HG02840 (cell line): Measurements from ENCODE around the gene CLOCK.

Source experiments
- ATAC-seq: cut with Tn5 transposase; IDR thresholded peaks from one replicate; pipeline ENCODE4 v1.9.1; 2021; ENCODE audit warnings: mild to moderate bottlenecking, moderate library complexity, moderate number of reproducible peaks; ENCODE audit not compliant: unreplicated experiment, low FRiP score

CLOCK gene

DNA sequence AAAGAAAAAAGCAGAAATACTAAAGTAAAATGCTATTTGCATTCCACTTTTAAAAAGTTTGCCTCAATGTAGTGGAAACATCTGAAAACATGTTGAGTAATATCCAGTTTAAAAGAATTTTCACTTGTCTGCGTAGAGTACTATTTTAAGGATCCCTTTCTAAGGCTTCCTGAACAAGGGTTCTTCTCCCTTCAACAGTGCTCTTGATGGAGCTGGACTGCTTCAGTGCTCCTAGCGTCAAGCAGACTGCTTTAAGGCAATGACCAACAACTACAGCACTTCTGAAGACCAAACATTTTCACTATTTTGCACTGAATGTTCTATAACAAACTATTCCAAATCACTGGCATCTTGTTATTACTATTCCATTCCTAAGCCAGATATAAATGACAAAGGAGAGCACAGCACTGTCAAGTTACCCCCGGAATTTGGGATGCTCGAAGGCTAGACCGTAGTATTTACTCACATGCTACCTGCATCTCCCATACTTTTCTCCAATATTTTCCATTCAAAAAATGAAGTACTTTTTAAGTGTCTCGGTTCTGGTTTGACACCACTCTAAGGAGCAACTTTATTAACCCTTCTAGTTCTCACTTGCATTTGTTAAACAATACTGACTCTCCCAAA is 114.9 kb downstream of the CLOCK start:
- no peak for ATAC-seq

DNA sequence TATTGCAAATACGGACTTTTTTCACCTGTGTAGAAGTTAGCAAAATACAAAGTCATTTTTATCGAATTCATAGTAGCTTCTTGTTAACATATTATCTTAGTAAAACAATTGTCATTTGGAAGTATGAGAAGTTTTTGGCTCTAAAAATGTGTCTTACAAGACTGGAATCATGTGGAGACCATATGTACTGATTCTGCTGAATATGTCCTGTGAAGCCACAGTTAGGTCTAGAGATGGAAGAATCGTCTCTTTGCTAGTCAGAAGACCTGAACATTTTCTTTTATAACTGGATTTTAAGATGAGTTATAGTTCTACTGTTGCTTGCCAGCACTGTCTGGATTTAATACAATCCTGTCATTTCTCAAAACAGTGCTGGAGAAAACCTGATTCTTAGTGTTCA is 121.9 kb downstream of the CLOCK start:
- no peak for ATAC-seq

DNA sequence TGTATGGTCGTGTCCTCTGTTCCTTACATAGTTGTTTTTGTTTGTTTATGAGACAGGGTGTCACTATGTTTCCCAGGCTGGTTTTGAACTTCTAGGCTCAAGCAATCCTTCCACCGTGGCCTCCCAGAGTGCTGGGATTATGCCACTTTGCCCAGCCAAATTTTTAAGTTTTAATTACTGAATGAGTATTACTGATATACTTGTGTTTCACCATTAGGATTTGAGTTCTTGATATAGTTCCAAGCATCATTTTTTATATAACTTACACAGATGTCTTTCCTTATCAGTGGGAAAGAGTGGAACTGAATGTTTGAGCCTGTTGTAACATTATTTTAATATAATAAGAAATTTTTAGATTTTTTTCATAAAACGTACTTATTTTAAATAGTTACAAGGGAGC is 130.5 kb downstream of the CLOCK start:
- no peak for ATAC-seq

DNA sequence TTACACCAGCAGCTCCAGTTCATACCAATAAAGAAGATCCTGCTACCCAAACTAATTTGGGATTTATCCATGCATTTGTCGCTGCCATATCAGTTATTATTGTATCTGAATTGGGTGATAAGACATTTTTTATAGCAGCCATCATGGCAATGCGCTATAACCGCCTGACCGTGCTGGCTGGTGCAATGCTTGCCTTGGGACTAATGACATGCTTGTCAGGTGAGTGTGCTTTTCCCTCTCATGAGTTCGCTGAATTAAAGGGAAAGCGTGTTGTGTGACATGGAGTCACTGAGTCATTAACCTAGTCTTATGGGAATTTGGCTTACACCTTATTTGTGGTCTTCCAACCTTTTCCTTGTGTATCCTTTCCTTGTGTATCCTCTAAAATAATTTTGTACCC is 135.1 kb downstream of the CLOCK start:
- no peak for ATAC-seq

DNA sequence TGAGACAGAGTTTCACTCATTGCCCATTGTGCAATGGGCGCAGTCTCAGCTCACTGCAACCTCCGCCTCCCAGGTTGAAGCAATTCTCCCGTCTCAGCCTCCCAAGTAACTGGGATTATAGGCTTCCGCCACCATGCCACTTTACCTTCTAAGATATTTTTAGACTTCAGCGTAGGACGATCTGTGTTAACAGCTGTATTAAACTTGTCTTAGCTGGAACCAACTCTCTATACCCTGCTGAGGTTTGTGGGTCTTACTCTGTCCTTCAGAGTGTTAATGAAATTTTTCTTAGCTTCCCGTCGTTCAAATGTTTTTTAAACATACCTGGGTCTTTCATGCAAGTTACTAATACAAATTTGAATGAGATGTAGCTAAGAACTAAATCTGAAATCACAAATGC is 136.3 kb downstream of the CLOCK start:
- no peak for ATAC-seq

DNA sequence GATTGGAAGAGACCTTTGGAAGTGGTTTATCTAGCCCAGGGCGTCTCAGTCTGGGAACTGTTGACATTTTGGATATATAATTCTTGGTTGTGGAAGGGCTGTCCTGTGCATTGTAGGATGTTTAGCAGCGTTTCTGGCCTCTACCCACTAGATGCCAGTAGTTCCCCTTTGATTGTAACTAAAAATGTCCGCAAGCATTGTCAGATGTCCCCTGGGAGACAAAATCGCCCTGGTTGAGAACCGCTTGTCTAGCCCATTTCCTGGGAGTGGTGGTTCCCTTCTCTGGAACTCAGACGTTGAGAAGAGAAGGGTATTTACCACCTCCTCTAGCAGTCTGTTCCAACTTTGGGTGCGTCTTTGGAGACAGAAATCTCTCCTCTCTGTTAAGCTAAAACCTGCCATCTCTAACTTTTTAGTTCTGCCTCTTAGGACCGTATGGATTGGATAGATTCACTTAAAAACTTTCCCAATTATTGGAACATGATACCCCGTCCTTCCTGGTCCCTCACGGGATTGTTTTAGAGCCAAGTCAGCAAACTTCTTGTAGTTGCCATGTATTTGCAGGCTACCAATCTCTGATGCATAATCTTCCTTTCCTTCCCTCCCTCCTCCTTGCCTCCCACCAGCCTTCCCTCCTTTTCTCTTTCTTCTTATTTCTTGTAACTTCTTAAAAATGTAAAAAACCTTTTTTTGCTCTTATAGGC is 137.1 kb downstream of the CLOCK start:
- ATAC-seq: peak; percentile 60

DNA sequence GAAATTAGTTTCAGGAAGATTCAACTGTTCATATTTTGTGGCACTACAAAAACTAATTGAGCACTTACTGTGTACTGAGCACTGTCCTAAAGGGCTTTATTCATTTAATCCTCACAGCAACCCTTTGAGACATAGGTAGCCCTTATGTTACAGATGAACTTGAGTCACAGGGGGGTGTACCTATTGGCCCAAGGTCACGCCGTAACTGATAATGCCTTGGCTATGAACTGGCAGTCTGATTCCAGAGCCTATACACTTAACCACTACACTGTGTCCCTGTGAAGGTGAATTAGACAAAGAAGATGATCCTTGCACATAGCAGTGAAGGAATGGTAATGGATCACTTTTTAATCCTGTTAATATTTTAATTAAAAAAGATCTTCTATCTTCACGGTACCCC is 138.9 kb downstream of the CLOCK start:
- ATAC-seq: no peak

DNA sequence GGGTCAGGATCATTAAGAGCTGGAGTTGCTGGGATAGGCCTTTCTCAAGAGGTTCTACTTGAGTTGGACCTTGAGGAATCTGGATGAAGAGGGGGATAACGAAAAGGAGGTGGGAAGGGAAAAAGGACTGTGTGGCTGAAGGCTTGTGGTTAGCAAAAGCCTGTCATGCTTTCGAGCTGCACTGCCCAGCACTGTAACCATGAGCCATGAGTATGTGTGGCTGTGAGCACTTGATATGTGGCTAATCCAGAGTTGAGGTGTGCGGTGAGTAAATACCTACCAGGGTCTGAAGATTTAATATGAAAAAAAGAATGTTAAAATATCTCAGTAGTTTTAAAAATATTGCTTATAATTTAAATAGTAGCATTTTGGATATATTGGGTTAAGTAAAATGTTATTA is 139.6 kb downstream of the CLOCK start:
- ATAC-seq: no peak

DNA sequence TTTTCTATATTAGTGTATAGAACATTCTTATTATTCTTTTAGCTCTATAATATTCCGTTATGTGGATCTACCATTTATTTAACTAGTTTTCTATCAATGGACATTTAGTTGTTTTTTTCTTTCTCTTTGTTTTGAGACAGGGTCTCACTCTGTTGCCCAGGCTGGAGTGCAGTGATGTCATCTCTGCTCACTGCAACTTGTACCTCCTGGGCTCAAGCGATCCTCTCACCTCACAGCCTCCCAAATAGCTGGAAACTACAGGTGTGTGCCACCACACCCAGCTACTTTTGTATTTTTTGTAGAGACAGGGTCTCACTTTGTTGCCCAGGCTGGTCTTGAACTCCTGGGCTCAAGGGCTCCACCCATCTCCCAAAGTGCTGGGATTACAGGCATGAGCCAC is 140.2 kb downstream of the CLOCK start:
- no peak for ATAC-seq

DNA sequence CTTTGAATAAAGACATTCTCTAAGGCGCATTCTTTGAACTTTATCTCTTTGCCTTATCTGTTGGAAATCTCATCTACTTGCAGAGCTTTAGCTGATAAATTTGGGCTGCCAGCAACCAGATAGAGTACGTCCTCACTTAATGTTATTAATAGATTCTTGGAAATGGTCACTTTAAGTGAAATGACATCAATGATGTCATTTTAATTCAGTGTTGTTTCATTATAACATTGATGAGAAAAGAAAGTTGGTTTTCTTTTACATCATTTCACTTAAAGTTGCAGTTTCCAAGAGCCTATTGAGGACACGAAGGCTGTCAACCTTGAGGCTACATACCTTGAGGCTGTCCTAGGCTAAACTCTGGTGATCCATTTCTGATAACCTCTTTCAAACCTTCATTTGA is 141.6 kb downstream of the CLOCK start:
- ATAC-seq: no peak

DNA sequence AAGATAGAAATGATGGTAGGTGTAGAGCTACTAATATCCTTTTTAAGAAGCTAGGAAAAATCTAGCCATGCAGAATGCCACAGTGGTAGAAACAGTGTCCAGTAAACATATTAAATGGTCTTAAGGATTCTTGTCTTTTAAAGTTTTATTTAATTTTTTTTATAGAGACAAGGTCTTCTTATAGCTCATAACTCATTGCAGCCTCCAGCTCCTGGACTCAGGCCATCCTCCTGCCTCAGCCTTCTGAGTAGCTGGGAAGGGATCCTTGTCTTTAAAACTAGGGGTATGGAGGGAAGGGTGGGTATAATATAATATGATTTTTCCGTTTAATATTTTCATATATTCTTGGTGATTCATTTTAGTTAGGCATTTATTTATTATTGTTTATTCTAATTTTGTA is 147.1 kb downstream of the CLOCK start:
- no peak for ATAC-seq

DNA sequence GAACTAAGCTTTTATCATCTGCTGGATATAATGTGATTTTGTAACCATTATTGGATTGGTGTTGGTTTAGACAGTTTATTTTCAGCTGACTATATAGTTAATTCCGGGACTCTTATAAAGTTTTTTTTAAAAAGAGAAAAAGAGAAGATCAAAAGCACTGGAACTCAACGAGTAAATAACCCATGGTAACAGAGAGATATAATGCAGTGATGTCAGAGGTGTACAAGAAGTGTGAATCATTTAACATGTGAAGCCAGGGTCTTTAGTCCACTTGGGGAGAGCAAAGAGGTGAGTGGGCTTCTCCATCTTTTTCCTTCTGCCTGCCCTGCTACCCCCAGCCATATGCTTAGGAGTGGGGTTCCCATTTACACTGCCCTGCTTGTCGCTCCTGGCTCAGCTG is 147.7 kb downstream of the CLOCK start:
- no peak for ATAC-seq

DNA sequence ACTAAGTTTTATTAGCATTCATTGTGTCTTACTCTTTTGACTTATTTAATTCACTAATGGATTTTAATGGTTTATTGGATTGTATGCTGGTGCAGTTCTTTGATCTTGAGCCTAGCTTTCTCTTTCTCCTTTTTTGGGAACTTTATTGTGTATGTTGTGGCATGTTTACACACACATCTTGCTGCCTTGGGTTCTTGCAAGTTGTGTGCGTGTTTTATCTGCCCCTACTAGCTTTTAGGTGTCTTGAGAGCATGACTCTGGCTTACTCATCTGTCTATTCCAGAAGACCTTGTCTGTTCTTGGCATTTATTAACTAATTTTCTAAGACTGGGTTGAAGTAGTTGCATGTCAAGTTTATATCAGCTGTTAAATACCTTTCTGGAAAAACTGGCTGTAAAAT is 148.2 kb downstream of the CLOCK start:
- ATAC-seq: no peak

DNA sequence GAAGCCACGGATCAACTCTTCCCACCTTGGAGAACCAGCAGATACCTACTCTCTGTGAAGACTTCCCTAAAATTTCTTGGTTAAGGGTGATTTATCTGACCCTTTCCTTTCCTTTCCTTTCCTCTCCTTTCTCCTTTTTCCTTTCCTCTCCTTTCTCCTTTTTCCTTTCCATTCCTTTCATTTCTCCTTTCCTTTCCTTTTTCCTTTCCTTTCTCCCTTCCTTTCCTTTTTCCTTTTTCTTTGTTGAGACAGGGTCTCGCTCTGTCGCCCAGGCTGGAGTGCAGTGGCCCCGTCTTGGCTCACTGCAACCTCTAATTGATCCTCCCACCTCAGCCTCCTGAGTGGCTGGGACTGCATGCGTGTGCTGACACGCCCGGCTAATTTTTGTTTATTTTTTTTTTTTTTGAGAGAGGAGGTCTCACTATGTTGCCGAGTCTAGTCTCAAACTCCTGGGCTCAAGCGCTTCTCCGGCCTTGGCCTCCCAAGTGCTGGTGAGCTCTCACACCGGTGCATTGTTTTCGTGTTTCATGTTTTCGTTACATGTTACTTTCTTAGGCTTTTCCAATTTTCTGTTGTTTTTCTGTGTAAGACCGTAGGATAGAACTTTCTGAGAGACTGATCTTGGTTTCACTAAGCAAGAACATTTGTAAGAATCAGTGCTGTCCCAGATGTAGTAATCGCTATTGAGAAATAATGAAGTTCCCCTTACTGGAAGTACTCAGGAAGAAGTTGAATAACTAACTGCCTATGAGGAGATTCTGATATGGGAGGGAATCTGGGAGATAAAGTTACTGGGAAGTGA is 149.0 kb downstream of the CLOCK start:
- ATAC-seq: no peak

DNA sequence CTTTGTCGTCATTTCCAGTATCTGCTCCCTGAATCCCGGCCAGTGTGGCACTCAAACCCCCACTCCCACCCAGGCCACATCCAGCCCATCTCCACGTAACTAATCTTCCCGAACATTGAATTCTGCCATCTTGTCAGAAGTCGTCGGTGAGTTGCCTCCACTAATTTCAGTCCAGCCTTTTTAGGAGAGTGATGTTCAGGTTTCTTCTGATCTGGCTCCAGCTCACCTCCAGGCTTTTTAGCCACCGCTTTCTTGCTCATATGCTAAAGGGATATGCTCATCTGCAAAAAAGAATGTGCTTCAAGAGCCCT is 149.6 kb downstream of the CLOCK start:
- ATAC-seq: no peak

DNA sequence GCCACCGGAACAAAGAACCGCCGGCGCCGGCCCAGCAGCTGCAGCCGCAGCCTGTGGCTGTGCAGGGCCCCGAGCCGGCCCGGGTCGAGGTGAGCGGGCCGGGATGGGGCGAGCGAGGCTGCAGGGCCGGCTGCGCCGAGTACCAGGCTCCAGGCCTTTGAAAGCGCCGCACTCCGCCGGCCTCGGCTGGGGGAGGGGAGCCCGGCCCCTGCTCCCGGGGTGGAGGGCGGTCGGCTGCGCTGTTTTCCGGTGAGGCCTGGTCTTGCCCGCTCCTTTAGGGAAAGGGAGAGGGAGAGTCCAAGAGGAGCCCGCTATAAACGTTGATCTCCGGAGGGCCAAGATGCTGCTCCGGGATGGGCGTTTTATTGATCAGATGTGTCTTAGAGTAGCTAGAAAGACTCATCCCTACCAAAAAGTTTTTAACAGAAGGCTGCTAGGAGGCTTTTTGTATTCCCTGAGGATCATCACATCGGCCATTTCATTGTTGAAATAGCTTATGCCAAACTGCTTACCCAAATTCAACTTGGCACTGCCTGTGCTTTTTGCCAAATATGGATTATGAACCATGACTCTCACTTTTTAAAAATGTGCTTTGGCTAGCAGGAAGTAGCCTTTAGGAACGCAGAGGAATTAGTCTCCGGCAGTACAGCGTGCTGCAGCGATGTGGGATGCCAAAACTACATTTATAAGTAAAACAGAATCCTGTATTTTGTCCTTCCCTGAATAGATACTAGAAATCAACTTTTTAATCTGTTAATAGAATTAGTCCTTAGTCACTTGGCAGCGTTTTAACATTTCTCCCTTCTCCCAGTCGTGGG is 150.2 kb downstream of the CLOCK start:
- ATAC-seq: peak; percentile 39

DNA sequence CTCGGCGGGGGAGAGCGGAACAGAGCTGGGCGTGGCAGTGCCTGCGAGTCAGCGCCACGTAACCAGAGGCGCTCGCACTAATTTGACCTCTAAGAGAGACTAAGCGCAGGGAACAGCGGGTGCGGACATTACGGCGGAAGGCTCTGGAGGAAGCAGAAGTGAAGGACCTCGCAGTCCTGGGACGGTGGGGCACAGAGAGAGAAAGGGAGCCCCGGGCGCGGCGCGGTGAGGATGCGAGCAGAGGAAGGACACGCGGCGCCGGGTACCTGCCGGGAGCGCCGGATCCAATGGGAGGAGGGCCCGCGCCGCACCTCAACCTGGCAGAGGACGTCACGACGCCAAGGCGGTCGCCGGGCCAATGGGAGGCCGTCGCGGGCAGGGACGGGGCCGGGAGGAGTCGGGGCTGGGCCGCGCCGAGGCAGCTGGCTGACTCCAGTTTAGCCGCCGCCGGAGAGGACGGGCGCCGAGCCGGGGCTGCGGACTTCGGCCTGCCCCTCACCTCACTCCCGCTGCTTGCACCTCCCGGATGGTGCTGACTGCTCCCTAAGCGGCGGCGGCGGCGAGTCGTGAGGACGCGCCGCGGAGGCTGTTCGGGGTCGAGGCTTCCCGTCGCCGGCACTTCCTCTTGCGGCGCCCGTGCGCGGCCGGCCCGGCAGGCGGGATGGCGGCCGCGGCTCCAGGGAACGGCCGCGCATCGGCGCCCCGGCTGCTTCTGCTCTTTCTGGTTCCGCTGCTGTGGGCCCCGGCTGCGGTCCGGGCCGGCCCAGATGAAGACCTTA is 151.0 kb downstream of the CLOCK start, which contains the start of gene TMEM165:
TMEM165 (plus strand) TSS at position 429 of the 779 bp plus-strand sequence; CDS start at position 662, 233 bp downstream.
- ATAC-seq: peak; percentile 93

DNA sequence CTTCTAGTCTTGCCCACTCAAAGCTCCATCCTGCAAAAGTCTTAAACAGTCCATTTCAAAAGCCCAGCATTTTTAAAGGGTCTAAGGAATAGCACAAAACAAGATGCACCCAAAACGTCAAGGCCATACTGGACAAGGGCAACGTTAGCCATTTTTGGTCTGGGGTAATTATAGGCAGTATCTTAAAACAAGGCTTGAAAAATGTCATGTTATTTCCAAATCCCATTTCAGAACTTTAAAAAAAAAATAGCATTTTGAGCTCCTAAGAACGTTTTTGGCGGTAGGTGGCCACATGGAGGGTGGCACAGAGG is 151.5 kb downstream of the CLOCK start:
- ATAC-seq: no peak

DNA sequence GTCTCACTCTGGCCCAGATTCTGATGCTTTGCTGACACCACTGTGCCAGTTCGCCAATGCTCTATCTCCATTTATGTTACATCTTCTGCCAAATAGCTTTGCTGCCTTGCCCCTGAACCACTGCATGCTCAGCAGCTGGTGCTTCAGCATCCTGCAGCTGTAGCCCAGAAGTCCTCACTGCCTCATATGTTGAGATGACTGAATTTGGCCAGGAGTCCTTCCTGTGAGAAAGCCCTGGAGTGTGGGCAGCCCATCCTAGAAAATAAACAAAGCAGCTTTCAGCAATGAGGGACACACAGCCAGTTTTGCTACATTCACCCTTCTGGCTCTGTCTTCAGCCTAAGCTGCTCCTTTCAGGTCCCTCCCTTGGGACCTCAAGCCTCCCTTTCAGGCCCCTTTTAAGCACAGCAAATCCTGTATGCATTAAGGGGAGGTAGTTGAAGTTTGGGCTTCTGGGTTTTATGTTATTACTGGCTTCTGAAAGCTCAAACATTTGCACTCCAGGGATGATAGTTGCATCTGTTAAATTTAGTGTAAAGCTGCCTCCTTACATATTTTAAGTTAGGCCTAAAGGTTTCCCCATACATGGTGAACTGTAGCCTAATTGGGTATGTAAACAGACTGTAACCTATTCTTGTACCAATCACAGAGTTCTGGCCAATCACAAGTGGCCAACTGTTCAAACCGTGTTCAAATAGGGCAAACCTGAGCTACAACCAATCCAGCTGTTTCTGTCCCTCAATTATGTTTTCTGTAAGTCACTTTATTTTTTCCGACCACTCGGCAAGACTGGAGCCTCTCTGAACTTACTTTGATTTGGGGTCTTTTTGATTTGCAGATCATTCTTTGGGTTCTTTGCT is 153.0 kb downstream of the CLOCK start:
- no peak for ATAC-seq
